ENCODE data around the gene NDST4.

- TF ChIP-seq CTCF (IDR thresholded peaks at IDR 0.05) (no peak), POLR2AphosphoS5 (IDR thresholded peaks at IDR 0.05) (no peak), POLR2A (IDR thresholded peaks at IDR 0.05) (no peak)
Observed at GRCh38 chr4:115082633-115083032, 30.8 kb downstream of the NDST4 start.
